GM10248 (cell line): ENCODE results near the gene PIP5K1C.

Source experiments
- CTCF ChIA-PET: fragments of 300-600 bp; sonication (Branson Sonifier 250); formaldehyde crosslinking; extraction: SDS; loops from one replicate; lab custom pipeline; 2021; ENCODE audit warnings: antibody characterized with exemption; lab: Yijun Ruan, JAX
- POLR2A ChIA-PET: fragments of 350-650 bp; sonication (Branson Sonifier 250); formaldehyde crosslinking; extraction: SDS; loops from one replicate; lab custom pipeline; 2020; ENCODE audit warnings: antibody characterized with exemption; lab: Yijun Ruan, JAX
- DNase-seq: peaks from one replicate; pipeline ENCODE4 v3.0.0; 2012; ENCODE audit errors: extremely low spot score
- CTCF ChIP-seq: IDR thresholded peaks from 2 replicates; pipeline ENCODE4 v1.5.1; 2012; ENCODE audit warnings: mild to moderate bottlenecking, low read depth; ENCODE audit errors: extremely low read depth, missing control alignments, control extremely low read depth

The PIP5K1C gene

DNA sequence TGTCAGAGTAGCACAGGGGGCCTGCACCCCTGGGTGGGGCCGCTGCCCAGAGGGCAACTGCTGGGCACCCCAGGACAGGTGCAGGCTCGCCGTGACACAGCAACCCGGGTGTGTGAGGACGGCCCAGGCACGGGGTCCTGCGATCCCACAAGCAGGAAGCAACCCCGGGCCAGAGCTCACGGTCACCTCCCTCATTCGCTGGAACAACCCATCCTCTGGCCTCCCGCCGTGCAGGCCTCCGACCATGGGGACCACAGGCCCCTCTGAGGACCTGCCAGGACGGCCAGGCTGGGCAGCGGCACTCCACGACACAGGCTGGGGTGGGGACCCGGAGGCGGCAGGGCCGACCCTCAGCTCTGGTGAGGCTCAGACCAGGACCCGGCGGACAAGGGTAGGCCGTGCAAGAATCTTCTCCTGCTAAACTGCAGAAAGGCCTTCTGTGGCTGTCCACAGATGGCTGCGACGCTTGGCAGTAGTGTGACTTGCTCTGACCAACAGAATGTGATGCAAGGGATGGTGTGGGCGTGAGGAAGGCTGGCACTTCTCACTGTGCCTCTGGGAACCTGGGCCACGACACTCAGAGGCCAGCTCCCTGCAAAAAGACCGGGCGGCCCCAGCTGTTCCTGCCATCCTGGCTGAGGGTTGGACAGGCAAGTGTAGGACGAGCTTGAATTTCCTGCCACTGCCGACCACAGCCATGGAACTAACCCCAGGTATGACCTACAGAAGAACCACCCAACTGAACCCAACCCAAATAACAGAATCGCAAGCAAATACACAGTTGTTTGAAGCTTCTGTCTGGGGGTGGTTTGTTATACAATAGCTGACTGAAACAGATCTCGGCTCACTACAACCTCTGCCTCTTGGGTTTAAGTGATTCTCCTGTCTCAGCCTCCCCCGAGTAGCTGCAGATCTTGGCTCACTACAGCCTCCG lies 26.5 kb downstream of the PIP5K1C start:
- ChIA-PET POLR2A (interaction anchor here (0.7 to 1.0 kb wide), 2 partner anchors 19 to 622 kb away, joined by 3 read pairs; no protein-coding TSS in a partner anchor), CTCF (interaction anchor here (1.2 to 11.2 kb wide), 6 partner anchors 8 to 29 kb away, joined by 4 to 148 read pairs (median 4); partner anchors contain the start of genes PIP5K1C and TJP3)
- TF ChIP-seq CTCF = no peak
- DNase-seq = no peak

GRCh38 chr19:3672993-3673392 lies 27.3 kb downstream of the PIP5K1C start:
- ChIA-PET CTCF (interaction anchor here (0.6 to 11.2 kb wide), 7 partner anchors 14 to 128 kb away, joined by 3 to 148 read pairs (median 4); partner anchors contain the start of genes PIP5K1C and TJP3), POLR2A (no interaction called here)
- no peak for TF ChIP-seq CTCF
- no peak for DNase-seq

- DNase-seq = no peak
- ChIA-PET CTCF (interaction anchor here (0.6 to 11.2 kb wide), 6 partner anchors 14 to 127 kb away, joined by 3 to 148 read pairs (median 4); partner anchors contain the start of genes PIP5K1C and TJP3), POLR2A (no interaction called here)
- no peak for TF ChIP-seq CTCF
Measured at GRCh38 chr19:3672575-3672948, 27.7 kb downstream of the PIP5K1C start.

GRCh38 chr19:3671680-3672574 lies 28.3 kb downstream of the PIP5K1C start:
- ChIA-PET CTCF (interaction anchor here (0.6 to 11.2 kb wide), 8 partner anchors 10 to 127 kb away, joined by 3 to 148 read pairs (median 4); partner anchors contain the start of genes PIP5K1C and TJP3), POLR2A (no interaction called here)
- DNase-seq = peak; percentile 60
- TF ChIP-seq CTCF = no peak

GRCh38 chr19:3670796-3671679 lies 29.2 kb downstream of the PIP5K1C start:
- ChIA-PET CTCF (interaction anchor here (1.1 to 11.2 kb wide), 4 partner anchors 9 to 32 kb away, joined by 3 to 148 read pairs (median 7); partner anchors contain the start of genes PIP5K1C and TJP3), POLR2A (no interaction called here)
- peak; percentile 89 for DNase-seq
- TF ChIP-seq CTCF = no peak
